ENCODE results near the gene SPINT3.
A peak's percentile ranks its signal among the peaks of the same experiment; 100 is the strongest.

Gene SPINT3

GRCh38 chr20:45470937-45471336 lies 44.5 kb downstream of the SPINT3 start:
- in situ Hi-C loops (cut with MboI; ENCODE audit: low pct_unique_long_range_greater_than_20kb, low sequenced_read_pairs, unreplicated experiment): loop anchor here (25.0 kb wide), 1 partner anchor 291 kb away; no protein-coding TSS in a partner anchor
- TF ChIP-seq, protein P1, sequence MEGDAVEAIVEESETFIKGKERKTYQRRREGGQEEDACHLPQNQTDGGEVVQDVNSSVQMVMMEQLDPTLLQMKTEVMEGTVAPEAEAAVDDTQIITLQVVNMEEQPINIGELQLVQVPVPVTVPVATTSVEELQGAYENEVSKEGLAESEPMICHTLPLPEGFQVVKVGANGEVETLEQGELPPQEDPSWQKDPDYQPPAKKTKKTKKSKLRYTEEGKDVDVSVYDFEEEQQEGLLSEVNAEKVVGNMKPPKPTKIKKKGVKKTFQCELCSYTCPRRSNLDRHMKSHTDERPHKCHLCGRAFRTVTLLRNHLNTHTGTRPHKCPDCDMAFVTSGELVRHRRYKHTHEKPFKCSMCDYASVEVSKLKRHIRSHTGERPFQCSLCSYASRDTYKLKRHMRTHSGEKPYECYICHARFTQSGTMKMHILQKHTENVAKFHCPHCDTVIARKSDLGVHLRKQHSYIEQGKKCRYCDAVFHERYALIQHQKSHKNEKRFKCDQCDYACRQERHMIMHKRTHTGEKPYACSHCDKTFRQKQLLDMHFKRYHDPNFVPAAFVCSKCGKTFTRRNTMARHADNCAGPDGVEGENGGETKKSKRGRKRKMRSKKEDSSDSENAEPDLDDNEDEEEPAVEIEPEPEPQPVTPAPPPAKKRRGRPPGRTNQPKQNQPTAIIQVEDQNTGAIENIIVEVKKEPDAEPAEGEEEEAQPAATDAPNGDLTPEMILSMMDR (IDR thresholded peaks at IDR 0.05; ENCODE audit: extremely low read depth, insufficient read depth, missing control alignments): peak; percentile 29
- no peak for DNase-seq (ENCODE audit: low spot score)

- TF ChIP-seq, protein P1 (IDR thresholded peaks at IDR 0.05; ENCODE audit: extremely low read depth, insufficient read depth, missing control alignments): no peak
- in situ Hi-C loops (cut with MboI; ENCODE audit: low pct_unique_long_range_greater_than_20kb, low sequenced_read_pairs, unreplicated experiment): loop anchor here (25.0 kb wide), 1 partner anchor 292 kb away; no protein-coding TSS in a partner anchor
- peak; percentile 45 for DNase-seq (ENCODE audit: low spot score)
Measured at GRCh38 chr20:45470262-45470931, 45.0 kb downstream of the SPINT3 start.

GRCh38 chr20:45469336-45470261 lies 45.8 kb downstream of the SPINT3 start, which contains the start of gene WFDC2:
TSS of gene WFDC2 (plus strand) at chr20:45469753. CDS start at chr20:45469782, 29 bp downstream.
- TF ChIP-seq, protein P1 (IDR thresholded peaks at IDR 0.05; ENCODE audit: extremely low read depth, insufficient read depth, missing control alignments): no peak
- DNase-seq (ENCODE audit: low spot score): no peak
- in situ Hi-C loops (cut with MboI; ENCODE audit: low pct_unique_long_range_greater_than_20kb, low sequenced_read_pairs, unreplicated experiment): loop anchor here (25.0 kb wide), 1 partner anchor 293 kb away; no protein-coding TSS in a partner anchor

DNA sequence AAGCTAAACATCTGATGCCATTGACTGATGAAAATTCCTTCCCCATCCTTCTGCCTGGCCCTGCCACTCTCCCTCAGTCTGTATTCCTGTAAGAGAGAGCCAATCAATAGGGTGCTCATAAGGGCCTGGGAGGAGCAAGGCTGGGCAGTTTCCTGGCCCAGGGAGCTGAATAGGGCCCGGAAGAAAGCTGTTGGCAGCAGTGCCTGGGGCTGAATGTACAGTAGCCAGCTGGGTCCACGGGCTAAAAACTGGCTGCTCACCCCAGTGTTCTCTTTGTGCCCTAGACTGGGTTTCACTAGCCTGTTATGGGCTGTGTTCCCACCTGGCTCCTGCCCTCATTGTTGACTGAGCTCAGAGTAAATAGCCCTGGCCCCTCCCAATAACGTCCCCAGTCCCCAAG lies 47.6 kb downstream of the SPINT3 start:
- DNase-seq (ENCODE audit: low spot score): no peak
- in situ Hi-C loops (cut with MboI; ENCODE audit: low pct_unique_long_range_greater_than_20kb, low sequenced_read_pairs, unreplicated experiment): loop anchor here (25.0 kb wide), 1 partner anchor 294 kb away; no protein-coding TSS in a partner anchor
- TF ChIP-seq, protein P1 (IDR thresholded peaks at IDR 0.05; ENCODE audit: extremely low read depth, insufficient read depth, missing control alignments): no peak

- DNase-seq (ENCODE audit: low spot score): no peak
- TF ChIP-seq, protein P1 (IDR thresholded peaks at IDR 0.05; ENCODE audit: extremely low read depth, insufficient read depth, missing control alignments): no peak
- in situ Hi-C loops (cut with MboI; ENCODE audit: low pct_unique_long_range_greater_than_20kb, low sequenced_read_pairs, unreplicated experiment): loop anchor here (25.0 kb wide), 1 partner anchor 295 kb away; no protein-coding TSS in a partner anchor
Measured at GRCh38 chr20:45467172-45467571, 48.2 kb downstream of the SPINT3 start.

Data from GM13977 (cell line).